Measurements from ENCODE around the gene ACTRT2.

GRCh38 chr1:2991753-2992495, 29.3 kb upstream of the ACTRT2 start:
- TF ChIP-seq CTCF (IDR thresholded peaks at IDR 0.05 in 4 of 5, conservative IDR thresholded peaks at IDR 0.05 in 1 of 5) = no peak
- no peak for TF ChIP-seq POLR2A (IDR thresholded peaks at IDR 0.05)

Data from gastrocnemius medialis (tissue), 4 donors.